Measurements from ENCODE around the gene TSPYL4. TPM values are rescaled to one million over a fixed set of nuclear protein-coding genes. Genes with fewer than 3 reads are reported as not detected.
A peak's percentile ranks its signal among the peaks of the same experiment; 100 is the strongest.
"Not testable (repeated sequence)": the region's sequence is repeated elsewhere in the genome, so short reads cannot be mapped to it uniquely, and the experiment has no call there.

TSPYL4 gene
- polyA plus RNA-seq (ENCODE audit: insufficient read length in 4 of 4), result 10 to 100 TPM; 53.5 to 62.3 (median 58.5) TPM

DNA sequence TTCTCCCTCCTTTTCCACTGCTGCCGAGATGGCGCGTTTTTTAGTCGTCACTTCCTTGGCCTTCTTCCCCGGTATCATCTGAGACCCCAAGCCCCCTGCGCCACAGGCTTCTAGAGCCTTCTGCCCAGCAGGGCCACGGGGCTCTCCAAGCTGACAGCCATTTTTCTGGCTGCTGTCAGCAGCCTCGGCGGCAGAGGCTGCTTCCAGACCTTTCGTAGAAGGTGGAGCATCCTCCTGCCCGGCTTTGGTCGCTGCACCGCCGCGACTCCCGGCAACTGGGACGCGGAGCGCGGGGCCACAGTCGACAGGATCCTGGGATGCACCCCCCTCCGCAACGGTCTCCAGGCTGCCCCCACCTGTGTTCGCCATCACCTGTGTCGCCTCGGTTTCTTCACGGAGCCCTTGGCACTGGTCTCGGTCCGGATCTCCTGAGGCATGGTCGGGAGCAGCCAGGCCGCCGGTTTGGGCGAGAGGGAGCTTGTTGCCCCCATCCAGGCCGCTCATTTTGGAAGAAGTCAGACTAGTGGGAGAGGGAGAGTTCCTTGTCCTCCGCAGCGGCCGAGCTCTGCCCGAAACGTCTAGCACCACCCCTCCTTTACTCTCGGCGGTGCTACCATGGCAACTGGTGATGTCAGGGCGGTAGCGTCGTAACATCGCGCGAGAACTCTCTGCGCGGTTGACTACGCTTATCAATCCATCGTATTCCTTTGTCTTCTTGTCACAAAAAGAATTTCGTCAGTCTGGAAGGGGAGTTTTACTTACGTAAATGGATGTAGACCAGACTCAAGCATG, at the start of gene TSPYL4:
TSPYL4 (minus strand) TSS at position 571 of the 792 bp plus-strand sequence; CDS start at position 504, 67 bp downstream.
- peak; percentile 92 to 97 (median 96) for DNase-seq (ENCODE audit: low read depth in 4 of 4, low spot score in 2 of 4)

GRCh38 chr6:116301104-116301503, 47.2 kb upstream of the TSPYL4 start:
- DNase-seq (ENCODE audit: low read depth in 4 of 4, low spot score in 2 of 4), result no peak

GRCh38 chr6:116300566-116300965, 46.7 kb upstream of the TSPYL4 start:
- no peak for DNase-seq (ENCODE audit: low read depth in 4 of 4, low spot score in 2 of 4)

DNA sequence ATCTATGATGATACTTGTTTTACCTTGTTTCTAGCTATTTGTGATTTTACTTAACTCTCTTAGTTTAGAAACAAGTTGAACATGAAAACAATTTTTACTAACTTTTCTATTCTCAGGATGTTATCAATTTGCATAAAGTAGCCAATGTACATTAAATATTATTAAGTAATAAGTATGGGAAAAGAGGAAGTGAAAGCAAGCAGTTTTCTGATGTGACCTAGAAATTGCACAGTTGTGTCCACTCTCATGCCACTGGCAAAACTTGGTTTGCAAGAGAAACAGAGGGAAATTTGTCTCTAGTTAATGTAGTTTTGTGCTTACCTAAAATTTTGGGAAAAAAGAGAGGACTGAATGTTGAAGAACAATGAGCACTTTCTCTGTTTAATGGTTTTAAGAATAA, 45.1 kb upstream of the TSPYL4 start:
- DNase-seq (ENCODE audit: low read depth in 4 of 4, low spot score in 2 of 4), result no peak

GRCh38 chr6:116298273-116298672, 44.4 kb upstream of the TSPYL4 start:
- DNase-seq (ENCODE audit: low read depth in 4 of 4, low spot score in 2 of 4), result no peak

- no peak for DNase-seq (ENCODE audit: low read depth in 4 of 4, low spot score in 2 of 4)
Measured at GRCh38 chr6:116292553-116292952, 38.7 kb upstream of the TSPYL4 start.

- DNase-seq (ENCODE audit: low read depth in 4 of 4, low spot score in 2 of 4), result no peak
Measured at GRCh38 chr6:116291701-116292396, 38.0 kb upstream of the TSPYL4 start.

GRCh38 chr6:116290799-116291198, 36.9 kb upstream of the TSPYL4 start:
- no peak for DNase-seq (ENCODE audit: low read depth in 4 of 4, low spot score in 2 of 4)

DNA sequence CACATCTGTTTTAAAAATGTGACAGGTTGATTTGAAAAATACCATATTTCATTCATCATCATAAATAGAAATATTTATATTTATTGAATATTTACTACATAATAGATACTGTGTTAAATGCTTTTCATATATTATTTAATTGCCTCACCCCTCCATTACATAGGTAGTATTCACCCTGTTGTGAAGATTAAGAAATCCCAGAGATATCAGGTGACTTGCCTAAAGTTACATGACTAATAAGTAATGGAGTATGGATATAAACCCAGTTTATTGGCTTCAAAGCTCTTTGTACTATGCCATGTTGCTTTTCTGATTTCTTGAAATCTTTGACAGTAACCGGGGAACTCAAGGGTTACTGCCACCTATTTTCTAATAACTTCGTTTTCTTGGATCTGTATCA, 36.0 kb upstream of the TSPYL4 start:
- DNase-seq (ENCODE audit: low read depth in 4 of 4, low spot score in 2 of 4), result no peak

DNA sequence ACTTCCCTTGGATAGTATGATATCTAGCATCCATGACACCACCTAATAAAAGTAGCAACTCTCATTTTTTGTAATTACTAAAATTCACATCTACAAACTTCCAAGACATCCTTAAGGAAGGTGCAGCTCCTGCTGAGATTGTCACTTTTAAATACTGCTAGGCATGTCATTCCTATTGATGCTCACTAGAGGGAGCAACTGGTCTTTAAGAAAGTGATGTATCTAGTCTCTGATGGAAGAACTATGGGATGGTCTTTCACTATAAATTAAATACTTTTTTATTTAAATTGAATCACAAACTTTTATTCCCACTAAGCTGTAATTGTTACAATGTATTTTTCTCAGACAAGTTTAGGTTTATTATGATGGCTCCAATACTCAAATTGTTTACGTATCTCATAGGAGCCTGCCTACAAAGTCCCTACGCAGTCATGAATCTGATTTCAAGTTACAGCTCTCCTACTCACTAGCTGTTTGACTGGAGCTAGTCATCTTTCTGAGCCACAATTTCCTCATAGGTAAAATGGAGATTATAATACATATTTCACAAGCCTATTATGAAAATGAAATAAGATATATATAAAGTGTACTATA, 33.9 kb upstream of the TSPYL4 start:
- DNase-seq (ENCODE audit: low read depth in 4 of 4, low spot score in 2 of 4), result no peak

DNA sequence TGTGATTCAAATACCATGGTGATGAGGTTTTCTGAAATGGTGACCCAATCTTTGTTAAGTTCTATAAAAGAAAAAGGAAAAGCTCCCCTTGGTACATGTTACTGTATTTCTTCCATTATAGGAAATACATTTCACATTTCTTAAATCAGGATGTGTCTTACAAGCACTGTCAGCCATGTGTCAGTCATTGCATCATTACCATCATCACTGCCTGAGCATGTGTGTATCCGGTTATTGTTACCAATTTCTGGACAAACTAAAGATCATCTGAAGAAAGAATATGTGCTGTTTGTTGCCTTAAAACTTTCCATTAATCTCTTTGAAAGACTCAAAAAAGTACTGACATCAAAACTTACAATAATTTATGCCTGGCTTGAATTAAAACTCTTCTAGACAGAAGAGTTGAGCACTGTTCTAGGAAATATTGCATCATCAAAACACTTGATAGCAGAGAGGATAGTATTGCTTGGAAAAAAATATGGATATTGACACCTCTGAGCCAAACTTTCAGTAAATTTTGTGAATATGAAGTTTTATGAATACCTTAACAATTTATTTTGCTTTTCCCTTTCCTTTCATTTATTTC, 33.0 kb upstream of the TSPYL4 start:
- DNase-seq (ENCODE audit: low read depth in 4 of 4, low spot score in 2 of 4), result no peak

DNA sequence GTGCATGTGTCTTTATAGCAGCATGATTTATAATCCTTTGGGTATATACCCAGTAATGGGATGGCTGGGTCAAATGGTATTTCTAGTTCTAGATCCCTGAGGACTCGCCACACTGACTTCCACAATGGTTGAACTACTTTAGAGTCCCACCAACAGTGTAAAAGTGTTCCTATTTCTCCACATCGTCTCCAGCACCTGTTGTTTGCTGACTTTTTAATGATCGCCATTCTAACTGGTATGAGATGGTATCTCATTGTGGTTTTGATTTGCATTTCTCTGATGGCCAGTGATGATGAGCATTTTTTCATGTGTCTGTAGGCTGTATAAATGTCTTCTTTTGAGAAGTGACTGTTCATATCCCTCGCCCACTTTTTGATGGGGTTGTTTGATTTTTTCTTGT, 31.1 kb upstream of the TSPYL4 start:
- not testable (repeated sequence) for DNase-seq (ENCODE audit: low read depth in 4 of 4, low spot score in 2 of 4)

DNA sequence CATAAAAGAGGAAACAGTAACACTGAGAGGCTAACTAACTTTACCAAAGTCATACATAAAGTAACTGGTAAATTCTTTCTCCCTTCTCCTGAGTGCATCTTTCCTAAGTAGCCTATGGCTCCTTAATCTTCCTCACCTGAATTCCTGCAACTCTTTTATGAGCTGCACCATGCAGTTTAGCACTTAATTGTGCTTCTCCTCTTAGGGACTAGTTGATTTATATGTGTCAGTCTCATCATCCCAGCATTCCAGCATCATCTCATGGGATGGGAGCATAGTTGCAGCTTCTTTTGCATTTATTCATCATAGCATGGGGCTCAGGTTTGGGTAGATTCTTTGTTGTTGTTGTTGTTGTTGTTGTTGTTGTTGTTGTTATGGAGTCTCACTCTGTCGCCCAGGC, 29.3 kb upstream of the TSPYL4 start:
- DNase-seq (ENCODE audit: low read depth in 4 of 4, low spot score in 2 of 4), result no peak

DNA sequence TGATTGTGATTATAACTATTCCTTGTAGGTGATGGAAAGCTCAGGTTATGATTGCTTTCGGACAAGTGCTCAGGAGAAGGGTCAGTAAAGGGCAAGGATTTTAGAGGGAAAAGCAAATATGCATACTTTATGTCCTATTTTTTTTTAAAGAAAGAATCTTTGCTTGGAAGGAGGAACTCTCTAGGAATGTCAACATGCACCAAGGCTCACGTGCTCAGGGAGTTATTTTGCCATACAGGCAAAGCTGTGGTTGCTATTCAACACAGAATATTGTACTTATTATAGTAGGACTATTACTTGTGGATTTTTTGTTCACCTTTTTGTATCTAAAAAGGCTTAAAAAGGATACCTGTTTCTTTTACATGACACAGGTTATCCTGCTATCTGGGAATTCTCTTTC, 28.8 kb upstream of the TSPYL4 start:
- no peak for DNase-seq (ENCODE audit: low read depth in 4 of 4, low spot score in 2 of 4)

DNA sequence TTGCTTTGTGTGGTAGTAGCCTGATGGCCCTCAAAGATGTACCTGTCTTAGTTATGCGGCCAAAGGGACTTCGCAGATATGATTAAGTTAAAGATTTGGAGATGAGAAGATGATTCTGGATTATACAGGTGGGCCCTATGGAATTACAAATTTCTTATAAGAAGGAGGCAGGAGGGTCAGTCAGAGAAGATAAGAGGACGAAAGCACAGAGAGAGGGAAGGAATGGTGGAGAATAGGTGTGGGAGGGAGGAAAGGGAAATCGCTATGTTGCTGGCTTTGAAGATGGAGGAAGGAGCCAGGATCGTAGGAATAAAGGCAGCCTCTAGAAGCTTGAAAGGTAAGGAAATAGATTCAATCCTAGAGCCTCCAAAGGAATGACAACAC, 27.1 kb upstream of the TSPYL4 start:
- DNase-seq (ENCODE audit: low read depth in 4 of 4, low spot score in 2 of 4), result no peak

DNA sequence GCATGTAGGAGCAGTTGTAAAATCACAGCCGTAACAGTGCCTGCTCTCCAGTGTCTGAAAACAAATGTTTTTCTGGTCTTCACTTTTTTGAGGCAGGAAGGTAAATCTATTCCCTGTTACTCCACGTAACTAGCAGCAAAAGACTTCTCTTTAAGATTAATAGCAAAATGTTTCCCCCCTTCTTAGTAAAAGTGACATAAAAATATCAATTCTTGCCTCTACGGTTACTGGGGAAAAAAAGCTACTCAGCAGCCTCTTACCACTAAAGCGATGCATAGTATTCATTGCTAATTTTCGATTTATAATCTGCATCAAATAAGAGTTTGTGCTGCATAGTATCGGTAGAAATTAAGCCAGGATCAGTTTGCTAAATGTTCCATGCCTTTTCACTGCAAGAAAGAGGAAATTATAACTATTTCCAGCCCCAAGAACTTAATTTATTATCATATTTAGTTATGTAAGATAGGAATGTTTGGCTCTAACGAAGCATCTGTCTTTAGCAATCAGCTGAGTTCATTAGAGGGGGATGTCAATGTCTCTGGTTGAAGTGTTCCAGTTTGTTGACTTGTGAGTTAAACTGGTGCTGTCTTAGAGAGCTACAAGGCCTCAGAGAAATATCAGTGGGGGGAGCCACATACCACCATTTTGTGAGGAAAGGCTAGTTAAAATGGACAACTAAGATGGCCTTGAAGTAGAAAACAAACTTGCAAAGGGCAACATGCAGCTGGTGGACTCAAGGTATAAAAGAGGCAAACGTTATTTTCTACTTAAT, 26.5 kb upstream of the TSPYL4 start:
- DNase-seq (ENCODE audit: low read depth in 4 of 4, low spot score in 2 of 4), result peak in 1 of 4 donors; percentile 47

- peak; percentile 91 to 97 (median 95) for DNase-seq (ENCODE audit: low read depth in 4 of 4, low spot score in 2 of 4)
Measured at GRCh38 chr6:116279232-116280160, 25.6 kb upstream of the TSPYL4 start, which contains the start of gene TSPYL1. Gene TSPYL1, minus strand, starts transcription at chr6:116279930. Its CDS starts 100 bp downstream, at chr6:116279830.

DNA sequence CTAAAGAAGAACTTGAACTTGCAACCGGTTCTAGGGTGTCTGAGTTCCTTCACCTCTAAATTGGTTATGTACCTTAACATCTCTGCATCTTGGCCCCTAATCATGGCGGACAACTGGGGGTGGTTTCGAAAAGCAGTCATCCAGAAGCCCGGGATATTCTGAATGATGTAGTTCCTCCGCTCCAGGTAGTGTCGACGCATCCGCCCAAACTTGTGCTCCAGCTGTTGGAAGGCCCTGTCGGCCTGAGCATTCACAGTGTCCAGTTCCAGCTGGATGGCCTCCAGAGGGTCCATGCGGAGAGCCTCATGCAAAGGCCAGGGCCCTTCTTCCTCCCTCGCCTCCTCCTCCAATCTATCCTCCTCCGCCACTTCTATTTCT, 25.0 kb upstream of the TSPYL4 start:
- no peak for DNase-seq (ENCODE audit: low read depth in 4 of 4, low spot score in 2 of 4)

DNA sequence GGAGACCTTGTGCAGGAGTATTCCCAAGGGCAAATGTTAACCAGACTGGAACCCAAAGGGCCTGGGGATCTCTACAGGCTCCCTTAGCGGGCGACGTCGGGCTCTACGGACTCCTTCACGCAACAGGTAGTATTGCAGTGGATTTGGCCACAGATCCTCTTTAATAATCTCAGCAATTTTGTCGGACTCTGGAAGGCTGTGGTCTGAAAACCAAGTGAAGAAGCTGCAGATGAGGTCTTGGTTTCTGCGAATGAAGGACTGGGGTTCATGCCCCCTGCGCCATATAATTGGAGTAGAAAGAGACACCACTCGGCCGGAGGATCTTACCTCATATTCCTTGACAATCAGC, 24.6 kb upstream of the TSPYL4 start:
- DNase-seq (ENCODE audit: low read depth in 4 of 4, low spot score in 2 of 4), result no peak

Data from left renal cortex interstitium (tissue), 4 donors.